Hepatocyte (in vitro differentiated cells): Measurements from ENCODE around the gene TCEA2.

ENCODE experiments used
- EZH2 ChIP-seq: fragments of 200-600 bp; sonication (generic); IDR thresholded peaks from 2 replicates; pipeline ENCODE4 v1.6.1; 2016; ENCODE audit warnings: antibody characterized with exemption, mild to moderate bottlenecking, borderline replicate concordance
- TF ChIP-seq, protein P1 (sequence below): fragments of 200-600 bp; sonication (generic); IDR thresholded peaks from 2 replicates; pipeline ENCODE4 v1.5.1; 2016; ENCODE audit warnings: antibody characterized with exemption, mild to moderate bottlenecking; ENCODE audit not compliant: poor library complexity

DNA sequence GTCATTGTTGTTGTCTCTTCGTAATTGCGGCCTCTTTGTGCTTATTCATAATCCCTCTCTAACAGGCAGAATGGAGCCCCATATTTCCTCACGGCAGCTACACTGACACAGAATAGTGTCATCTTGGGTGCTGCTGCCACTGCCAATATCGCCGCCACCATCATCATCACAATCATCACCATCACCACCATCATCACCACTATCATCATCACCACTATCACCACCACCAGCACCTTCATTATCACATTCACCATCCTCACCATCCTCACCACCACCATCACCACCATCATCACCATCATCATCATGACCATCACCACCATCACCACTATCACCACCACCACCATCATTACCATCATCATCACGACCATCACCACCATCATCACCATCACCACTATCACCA lies 33.5 kb downstream of the TCEA2 start:
- TF ChIP-seq, protein P1, sequence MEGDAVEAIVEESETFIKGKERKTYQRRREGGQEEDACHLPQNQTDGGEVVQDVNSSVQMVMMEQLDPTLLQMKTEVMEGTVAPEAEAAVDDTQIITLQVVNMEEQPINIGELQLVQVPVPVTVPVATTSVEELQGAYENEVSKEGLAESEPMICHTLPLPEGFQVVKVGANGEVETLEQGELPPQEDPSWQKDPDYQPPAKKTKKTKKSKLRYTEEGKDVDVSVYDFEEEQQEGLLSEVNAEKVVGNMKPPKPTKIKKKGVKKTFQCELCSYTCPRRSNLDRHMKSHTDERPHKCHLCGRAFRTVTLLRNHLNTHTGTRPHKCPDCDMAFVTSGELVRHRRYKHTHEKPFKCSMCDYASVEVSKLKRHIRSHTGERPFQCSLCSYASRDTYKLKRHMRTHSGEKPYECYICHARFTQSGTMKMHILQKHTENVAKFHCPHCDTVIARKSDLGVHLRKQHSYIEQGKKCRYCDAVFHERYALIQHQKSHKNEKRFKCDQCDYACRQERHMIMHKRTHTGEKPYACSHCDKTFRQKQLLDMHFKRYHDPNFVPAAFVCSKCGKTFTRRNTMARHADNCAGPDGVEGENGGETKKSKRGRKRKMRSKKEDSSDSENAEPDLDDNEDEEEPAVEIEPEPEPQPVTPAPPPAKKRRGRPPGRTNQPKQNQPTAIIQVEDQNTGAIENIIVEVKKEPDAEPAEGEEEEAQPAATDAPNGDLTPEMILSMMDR = no peak
- no peak for TF ChIP-seq EZH2
